AG08395 (cell line): ENCODE data around the gene PCDHGA7.
A peak's percentile ranks its signal among the peaks of the same experiment; 100 is the strongest.
"Not testable (repeated sequence)": the region's sequence is repeated elsewhere in the genome, so short reads cannot be mapped to it uniquely, and the experiment has no call there.

ENCODE experiments used
- DNase-seq: peaks from one replicate; pipeline ENCODE4 v3.0.0; 2012; ENCODE audit warnings: mixed read lengths, low spot score

The PCDHGA7 gene

GRCh38 chr5:141366016-141366896 lies 16.3 kb upstream of the PCDHGA7 start:
- no peak for DNase-seq

- peak; percentile 69 for DNase-seq
These were observed 12.3 kb upstream of the PCDHGA7 start, which contains the start of gene PCDHGB3 for GRCh38 chr5:141369994-141370848. Gene PCDHGB3 (plus strand): TSS chr5:141370242. CDS start chr5:141370395, 153 bp downstream.

DNA sequence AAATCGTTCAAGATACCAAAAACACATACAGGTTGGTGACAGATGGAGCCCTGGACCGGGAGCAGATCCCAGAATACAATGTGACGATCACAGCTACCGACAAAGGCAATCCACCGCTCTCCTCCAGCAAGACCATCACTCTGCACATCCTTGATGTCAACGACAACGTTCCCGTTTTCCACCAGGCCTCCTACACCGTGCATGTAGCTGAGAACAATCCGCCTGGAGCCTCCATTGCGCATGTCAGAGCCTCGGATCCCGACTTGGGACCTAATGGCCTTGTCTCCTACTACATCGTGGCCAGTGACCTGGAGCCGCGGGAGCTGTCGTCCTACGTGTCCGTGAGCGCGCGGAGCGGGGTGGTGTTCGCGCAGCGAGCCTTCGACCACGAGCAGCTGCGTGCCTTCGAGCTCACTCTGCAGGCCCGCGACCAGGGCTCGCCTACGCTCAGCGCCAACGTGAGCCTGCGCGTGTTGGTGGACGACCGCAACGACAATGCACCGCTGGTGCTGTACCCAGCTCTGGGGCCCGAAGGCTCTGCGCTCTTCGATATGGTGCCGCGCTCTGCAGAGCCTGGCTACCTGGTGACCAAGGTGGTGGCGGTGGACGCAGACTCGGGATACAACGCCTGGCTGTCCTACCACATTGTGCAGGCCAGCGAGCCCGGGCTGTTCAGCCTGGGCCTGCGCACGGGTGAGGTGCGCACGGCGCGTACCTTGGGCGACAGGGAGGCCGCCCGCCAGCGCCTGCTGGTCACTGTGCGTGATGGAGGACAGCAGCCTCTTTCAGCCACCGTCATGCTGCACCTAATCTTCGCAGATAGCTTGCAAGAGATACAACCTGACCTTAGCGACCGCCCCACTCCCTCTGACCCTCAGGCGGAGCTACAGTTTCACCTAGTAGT lies 10.7 kb upstream of the PCDHGA7 start:
- no peak for DNase-seq

GRCh38 chr5:141373673-141374317 lies 8.7 kb upstream of the PCDHGA7 start, which contains the start of gene PCDHGA6:
Gene PCDHGA6 (plus strand): TSS chr5:141373891. CDS start chr5:141374084, 193 bp downstream.
- DNase-seq: no peak

DNA sequence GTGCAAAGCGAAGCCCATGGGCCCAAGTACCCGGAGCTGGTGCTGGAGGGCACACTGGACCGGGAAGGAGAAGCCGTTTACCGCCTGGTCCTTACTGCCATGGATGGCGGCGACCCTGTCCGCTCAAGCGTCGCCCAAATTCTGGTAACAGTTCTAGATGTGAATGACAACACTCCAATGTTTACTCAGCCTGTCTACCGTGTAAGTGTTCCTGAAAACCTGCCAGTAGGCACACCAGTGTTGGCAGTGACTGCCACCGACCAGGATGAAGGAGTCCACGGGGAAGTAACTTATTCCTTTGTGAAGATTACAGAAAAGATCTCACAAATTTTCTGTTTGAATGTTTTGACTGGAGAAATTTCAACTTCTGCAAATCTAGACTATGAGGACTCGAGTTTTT lies 7.9 kb upstream of the PCDHGA7 start:
- no peak for DNase-seq

DNA sequence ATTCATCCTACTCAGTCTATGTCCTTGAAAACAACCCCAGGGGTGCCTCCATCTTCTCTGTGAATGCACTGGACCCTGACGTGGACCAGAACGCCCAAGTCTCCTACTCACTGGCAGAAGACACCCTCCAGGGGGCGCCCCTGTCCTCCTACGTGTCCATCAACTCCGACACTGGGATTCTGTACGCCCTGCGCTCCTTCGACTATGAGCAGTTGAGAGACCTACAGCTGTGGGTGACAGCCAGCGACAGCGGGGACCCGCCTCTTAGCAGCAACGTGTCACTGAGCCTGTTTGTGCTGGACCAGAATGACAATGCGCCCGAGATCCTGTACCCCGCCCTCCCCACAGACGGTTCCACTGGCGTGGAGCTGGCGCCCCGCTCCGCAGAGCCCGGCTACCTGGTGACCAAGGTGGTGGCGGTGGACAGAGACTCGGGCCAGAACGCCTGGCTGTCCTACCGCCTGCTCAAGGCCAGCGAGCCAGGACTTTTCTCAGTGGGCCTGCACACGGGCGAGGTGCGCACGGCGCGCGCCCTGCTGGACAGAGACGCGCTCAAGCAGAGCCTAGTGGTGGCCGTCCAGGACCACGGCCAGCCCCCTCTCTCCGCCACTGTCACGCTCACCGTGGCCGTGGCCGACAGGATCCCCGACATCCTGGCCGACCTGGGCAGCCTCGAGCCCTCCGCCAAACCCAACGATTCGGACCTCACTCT lies 6.9 kb upstream of the PCDHGA7 start:
- DNase-seq: not testable (repeated sequence)

GRCh38 chr5:141383345-141383744 lies 803 bp downstream of the PCDHGA7 start:
- no peak for DNase-seq

- no peak for DNase-seq
These were observed 2.1 kb downstream of the PCDHGA7 start for GRCh38 chr5:141384471-141385267.

DNA sequence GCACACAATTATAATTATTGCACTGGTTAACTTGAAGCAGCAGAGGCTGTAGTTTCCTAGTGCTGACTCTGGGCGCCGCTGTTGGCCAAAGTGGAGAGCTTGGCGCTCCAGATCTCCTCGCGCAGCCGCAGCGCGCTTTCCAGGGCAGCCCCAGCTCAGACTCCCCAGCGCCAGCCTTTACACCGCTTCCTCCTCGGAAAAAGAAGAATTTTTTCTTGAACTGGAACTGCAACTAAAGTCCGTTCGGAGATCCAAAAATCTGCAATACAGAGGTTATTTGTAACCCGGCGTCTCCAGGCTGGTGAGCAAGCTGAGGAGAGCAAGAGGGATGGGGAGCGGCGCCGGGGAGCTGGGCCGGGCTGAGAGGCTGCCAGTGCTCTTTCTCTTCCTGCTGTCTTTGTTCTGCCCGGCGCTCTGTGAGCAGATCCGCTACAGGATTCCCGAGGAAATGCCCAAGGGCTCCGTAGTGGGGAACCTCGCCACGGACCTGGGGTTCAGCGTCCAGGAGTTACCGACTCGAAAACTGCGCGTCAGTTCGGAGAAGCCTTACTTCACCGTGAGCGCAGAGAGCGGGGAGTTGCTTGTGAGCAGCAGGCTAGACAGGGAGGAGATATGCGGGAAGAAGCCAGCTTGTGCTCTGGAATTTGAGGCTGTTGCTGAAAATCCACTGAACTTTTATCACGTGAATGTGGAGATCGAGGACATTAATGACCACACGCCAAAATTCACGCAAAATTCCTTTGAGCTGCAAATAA lies 5.2 kb downstream of the PCDHGA7 start, which contains the start of gene PCDHGB4:
TSS of gene PCDHGB4 (plus strand) at position 142 of the 755 bp plus-strand sequence. CDS start at position 329, 187 bp downstream.
- DNase-seq: peak; percentile 29

DNA sequence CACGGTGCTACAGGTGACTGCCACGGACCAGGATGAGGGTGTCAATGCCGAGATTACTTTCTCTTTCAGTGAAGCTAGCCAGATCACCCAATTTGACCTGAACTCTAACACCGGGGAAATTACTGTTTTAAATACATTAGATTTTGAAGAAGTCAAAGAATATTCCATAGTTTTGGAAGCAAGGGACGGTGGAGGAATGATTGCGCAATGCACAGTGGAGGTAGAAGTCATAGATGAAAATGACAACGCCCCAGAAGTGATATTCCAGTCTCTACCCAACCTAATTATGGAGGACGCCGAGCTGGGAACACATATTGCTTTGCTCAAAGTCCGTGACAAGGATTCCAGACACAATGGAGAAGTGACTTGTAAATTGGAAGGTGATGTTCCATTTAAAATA lies 6.1 kb downstream of the PCDHGA7 start:
- DNase-seq: no peak

- no peak for DNase-seq
These were observed 6.9 kb downstream of the PCDHGA7 start for GRCh38 chr5:141389153-141390042.

DNA sequence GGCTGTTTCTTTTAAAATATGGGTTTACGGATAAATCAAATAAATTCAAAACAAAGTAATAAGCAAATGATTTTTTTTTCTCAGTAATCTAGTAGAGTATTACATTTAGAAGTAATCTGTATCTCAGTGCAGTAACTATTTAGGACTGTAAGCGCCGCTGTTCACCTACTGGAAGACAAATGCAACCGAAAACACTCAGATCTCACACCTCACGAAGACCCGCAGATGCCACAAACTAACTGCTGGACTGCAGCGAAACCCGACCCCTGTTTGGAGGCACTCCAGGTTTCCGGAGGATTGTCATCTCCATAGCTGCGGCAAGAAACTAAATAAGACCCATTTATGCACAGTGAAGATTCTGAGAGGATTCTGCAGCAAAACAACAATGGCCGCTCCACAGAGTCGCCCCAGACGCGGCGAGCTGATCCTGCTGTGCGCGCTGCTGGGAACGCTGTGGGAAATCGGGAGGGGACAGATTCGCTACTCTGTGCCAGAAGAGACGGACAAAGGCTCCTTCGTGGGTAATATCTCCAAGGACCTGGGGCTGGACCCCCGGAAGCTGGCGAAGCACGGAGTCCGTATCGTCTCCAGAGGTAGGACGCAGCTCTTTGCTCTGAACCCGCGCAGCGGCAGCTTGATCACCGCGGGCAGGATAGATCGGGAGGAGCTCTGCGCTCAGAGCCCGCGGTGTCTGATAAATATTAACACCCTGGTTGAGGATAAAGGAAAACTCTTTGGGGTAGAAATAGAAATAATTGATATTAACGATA lies 10.1 kb downstream of the PCDHGA7 start, which contains the start of gene PCDHGA8:
TSS of gene PCDHGA8 (plus strand) at position 205 of the 770 bp plus-strand sequence. CDS start at position 386, 181 bp downstream.
- no peak for DNase-seq

DNA sequence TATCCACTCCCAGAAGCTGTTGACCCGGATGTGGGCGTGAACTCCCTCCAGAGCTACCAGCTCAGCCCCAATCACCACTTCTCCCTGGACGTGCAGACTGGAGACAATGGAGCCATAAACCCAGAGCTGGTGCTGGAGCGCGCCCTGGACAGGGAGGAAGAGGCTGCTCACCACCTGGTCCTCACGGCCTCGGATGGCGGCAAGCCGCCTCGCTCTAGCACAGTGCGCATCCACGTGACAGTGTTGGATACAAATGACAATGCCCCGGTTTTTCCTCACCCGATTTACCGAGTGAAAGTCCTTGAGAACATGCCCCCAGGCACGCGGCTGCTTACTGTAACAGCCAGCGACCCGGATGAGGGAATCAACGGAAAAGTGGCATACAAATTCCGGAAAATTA lies 10.7 kb downstream of the PCDHGA7 start:
- DNase-seq: no peak

DNA sequence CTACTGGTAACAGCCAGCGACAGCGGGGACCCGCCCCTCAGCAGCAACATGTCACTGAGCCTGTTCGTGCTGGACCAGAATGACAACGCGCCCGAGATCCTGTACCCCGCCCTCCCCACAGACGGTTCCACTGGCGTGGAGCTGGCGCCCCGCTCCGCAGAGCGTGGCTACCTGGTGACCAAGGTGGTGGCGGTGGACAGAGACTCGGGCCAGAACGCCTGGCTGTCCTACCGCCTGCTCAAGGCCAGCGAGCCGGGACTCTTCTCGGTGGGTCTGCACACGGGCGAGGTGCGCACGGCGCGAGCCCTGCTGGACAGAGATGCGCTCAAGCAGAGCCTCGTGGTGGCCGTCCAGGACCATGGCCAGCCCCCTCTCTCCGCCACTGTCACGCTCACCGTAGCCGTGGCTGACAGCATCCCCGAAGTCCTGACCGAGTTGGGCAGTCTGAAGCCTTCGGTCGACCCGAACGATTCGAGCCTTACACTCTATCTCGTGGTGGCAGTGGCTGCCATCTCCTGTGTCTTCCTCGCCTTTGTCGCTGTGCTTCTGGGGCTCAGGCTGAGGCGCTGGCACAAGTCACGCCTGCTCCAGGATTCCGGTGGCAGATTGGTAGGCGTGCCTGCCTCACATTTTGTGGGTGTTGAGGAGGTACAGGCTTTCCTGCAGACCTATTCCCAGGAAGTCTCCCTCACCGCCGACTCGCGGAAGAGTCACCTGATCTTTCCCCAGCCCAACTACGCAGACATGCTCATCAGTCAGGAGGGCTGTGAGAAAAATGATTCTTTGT lies 12.1 kb downstream of the PCDHGA7 start:
- DNase-seq: not testable (repeated sequence)

- peak; percentile 62 for DNase-seq
These were observed 15.4 kb downstream of the PCDHGA7 start, which contains the start of gene PCDHGB5 for GRCh38 chr5:141397756-141398551. Gene PCDHGB5 (plus strand): TSS chr5:141397947. CDS start chr5:141398128, 181 bp downstream.
